ENCODE measurements around the gene IFRD1.
"Not testable (repeated sequence)": the region's sequence is repeated elsewhere in the genome, so short reads cannot be mapped to it uniquely, and the experiment has no call there.

Gene IFRD1

DNA sequence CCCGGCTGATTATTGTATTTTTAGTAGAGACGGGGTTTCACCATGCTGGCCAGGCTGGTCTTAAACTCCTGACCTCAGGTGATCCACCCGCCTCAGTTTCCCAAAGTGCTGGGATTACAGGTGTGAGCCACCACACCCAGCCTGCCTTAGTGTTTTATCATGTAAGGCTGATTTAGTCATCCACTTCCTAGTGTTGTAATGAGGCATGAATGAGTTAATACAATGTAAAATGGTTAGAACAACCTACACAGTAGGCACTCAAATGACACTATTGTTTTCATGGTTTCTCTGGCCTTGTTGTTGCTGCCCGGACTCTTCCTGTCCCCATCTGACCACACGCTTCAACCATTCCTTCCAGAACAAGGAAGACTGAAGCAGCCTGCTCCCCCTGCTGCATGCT is 66.2 kb downstream of the IFRD1 start:
- DNase-seq (ENCODE audit: low spot score) = not testable (repeated sequence)

DNA sequence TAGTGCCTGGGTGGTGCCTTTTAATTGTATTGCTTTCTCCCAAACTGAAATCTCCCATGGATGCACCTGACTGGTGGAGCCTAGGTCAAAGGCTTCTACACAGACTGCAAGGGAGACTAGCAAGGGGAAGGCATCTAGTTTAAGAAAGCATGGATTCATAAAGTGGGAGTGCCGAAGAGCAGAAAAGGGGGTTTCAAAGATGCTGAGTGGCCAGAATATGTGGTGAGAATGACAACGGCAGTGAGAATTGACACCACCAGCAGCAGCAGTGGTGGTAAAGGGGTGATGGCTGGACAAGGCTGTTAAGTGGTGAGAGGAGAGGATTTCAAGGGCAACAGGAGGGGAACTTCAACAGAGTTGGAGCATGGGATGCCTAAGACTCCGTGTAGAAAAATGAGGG is 67.2 kb downstream of the IFRD1 start:
- no peak for DNase-seq (ENCODE audit: low spot score)

- no peak for DNase-seq (ENCODE audit: low spot score)
These were observed 70.5 kb downstream of the IFRD1 start for GRCh38 chr7:112520787-112521186.

DNA sequence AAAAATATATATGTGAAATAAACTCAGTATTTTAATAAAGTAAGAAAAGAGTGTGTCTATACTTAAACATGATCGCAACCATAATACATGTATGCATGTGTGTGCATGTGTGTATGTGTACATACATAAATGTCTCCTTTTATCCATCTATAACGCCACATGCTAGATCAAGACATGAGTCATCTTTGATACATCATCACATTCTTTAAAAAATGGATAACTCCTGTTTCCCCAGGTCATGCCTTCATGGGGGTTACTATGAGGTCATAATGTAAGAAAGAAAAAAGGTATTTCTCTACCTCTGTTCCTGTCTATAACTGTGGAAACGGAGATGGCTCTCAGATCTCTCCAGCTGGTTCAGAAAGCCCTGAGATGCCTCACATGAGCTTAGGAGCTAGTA is 71.7 kb downstream of the IFRD1 start:
- no peak for DNase-seq (ENCODE audit: low spot score)

GRCh38 chr7:112523871-112524270 is 73.6 kb downstream of the IFRD1 start:
- DNase-seq (ENCODE audit: low spot score) = no peak

Data from activated CD4-positive, alpha-beta T cell treated with anti-CD3 and anti-CD28 coated beads, Interleukin-2, Interleukin-4, amounts not matched to agents 100 ng/mL and 50 ng/mL, durations not matched to agents 16 hours and 8 hours (primary cell).